GM18520 (cell line): Measurements from ENCODE around the gene FCSK.

Experiments used
- ATAC-seq: cut with Tn5 transposase; IDR thresholded peaks from one replicate; pipeline ENCODE4 v1.9.1; 2021; ENCODE audit not compliant: unreplicated experiment

The FCSK gene

GRCh38 chr16:70453117-70453891, 1.1 kb upstream of the FCSK start:
- ATAC-seq, result no peak

- no peak for ATAC-seq
Measured at GRCh38 chr16:70453892-70454221, 538 bp upstream of the FCSK start.

- ATAC-seq, result no peak
Measured at GRCh38 chr16:70455910-70456309, 1.5 kb downstream of the FCSK start.

- ATAC-seq, result no peak
Measured at GRCh38 chr16:70457446-70458166, 3.2 kb downstream of the FCSK start.

- ATAC-seq, result no peak
Measured at GRCh38 chr16:70460737-70461261, 6.4 kb downstream of the FCSK start.

- ATAC-seq, result no peak
Measured at GRCh38 chr16:70463235-70463634, 8.8 kb downstream of the FCSK start.

GRCh38 chr16:70465999-70466804, 11.8 kb downstream of the FCSK start:
- no peak for ATAC-seq

- no peak for ATAC-seq
Measured at GRCh38 chr16:70466805-70467076, 12.3 kb downstream of the FCSK start.

- ATAC-seq, result no peak
Measured at GRCh38 chr16:70467113-70467512, 12.7 kb downstream of the FCSK start.

- no peak for ATAC-seq
Measured at GRCh38 chr16:70467608-70468007, 13.2 kb downstream of the FCSK start.

GRCh38 chr16:70468776-70469525, 14.6 kb downstream of the FCSK start:
- no peak for ATAC-seq

GRCh38 chr16:70470141-70470926, 15.9 kb downstream of the FCSK start:
- no peak for ATAC-seq

GRCh38 chr16:70470927-70471341, 16.5 kb downstream of the FCSK start:
- ATAC-seq, result no peak

- no peak for ATAC-seq
Measured at GRCh38 chr16:70472786-70473433, 18.5 kb downstream of the FCSK start.

GRCh38 chr16:70473446-70474319, 19.3 kb downstream of the FCSK start:
- no peak for ATAC-seq

- no peak for ATAC-seq
Measured at GRCh38 chr16:70474320-70475053, 20.1 kb downstream of the FCSK start.

- no peak for ATAC-seq
Measured at GRCh38 chr16:70475054-70475871, 20.9 kb downstream of the FCSK start.
